T-helper 1 cell treated with Interleukin-12 subunit alpha and Interleukin-12 subunit beta and Interleukin-4 antibody, amounts not matched to agents 30 μg/mL and 1 μg/mL, for 36 hours (primary cell): ENCODE data around the gene LNX1.

Source experiments
- H3K27ac Mint-ChIP-seq: one replicate; pipeline ENCODE4 v1.8.0; 2021; ENCODE audit warnings: mild to moderate bottlenecking, mixed read lengths
- H3K27me3 Mint-ChIP-seq: one replicate; pipeline ENCODE4 v1.8.0; 2021; ENCODE audit warnings: low read depth, mixed read lengths
- H3K36me3 Mint-ChIP-seq: one replicate; pipeline ENCODE4 v1.8.0; 2021; ENCODE audit warnings: low read depth, mixed read lengths
- H3K4me1 Mint-ChIP-seq: one replicate; pipeline ENCODE4 v1.8.0; 2021; ENCODE audit warnings: low read depth, mixed read lengths
- H3K4me3 Mint-ChIP-seq: one replicate; pipeline ENCODE4 v1.8.0; 2021; ENCODE audit warnings: mild to moderate bottlenecking, moderate library complexity, mixed read lengths
- H3K9me3 Mint-ChIP-seq: one replicate; pipeline ENCODE4 v1.8.0; 2021; ENCODE audit warnings: mixed read lengths

The LNX1 gene

GRCh38 chr4:53592122-53592521 is 836 bp upstream of the LNX1 start:
- Mint-ChIP-seq H3K27ac (no peak overlapping the region), H3K9me3 (no peaks in the 10 kb centered on the region), H3K36me3 (no peaks in the 10 kb centered on the region), H3K4me1 (peaks cover 2% of the 10 kb centered on the region), H3K4me3 (no peak overlapping the region), H3K27me3 (peaks cover 36% of the 10 kb centered on the region)

DNA sequence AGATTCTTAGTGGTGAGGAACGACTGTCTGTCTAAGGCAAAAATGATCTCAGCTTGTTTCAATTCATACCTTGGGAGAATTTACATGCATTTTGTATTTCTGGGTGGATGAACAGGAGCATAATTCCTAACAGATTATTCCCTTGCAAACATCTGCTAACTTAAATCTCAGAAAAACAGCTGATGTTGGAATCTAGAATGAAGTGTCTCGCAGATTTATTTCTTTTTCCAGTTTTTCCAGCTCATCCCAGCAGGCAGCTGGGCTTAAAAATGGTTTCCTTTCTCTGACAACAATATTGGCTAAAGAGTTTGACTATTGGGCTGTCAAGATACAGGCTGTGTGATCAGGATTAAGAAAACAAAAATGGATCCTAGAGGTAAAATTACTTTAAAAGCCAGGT is 1.1 kb downstream of the LNX1 start:
- H3K27ac Mint-ChIP-seq, result no peak overlapping the region
- no peak overlapping the region for H3K4me3 Mint-ChIP-seq
- H3K9me3 Mint-ChIP-seq, result no peaks in the 10 kb centered on the region
- no peaks in the 10 kb centered on the region for H3K36me3 Mint-ChIP-seq
- H3K4me1 Mint-ChIP-seq, result peaks cover 2% of the 10 kb centered on the region
- H3K27me3 Mint-ChIP-seq, result peaks cover 29% of the 10 kb centered on the region

- Mint-ChIP-seq H3K9me3 (no peaks in the 10 kb centered on the region), H3K27me3 (peaks cover 29% of the 10 kb centered on the region), H3K4me1 (peaks cover 2% of the 10 kb centered on the region), H3K27ac (no peak overlapping the region), H3K36me3 (no peaks in the 10 kb centered on the region), H3K4me3 (no peak overlapping the region)
Measured at GRCh38 chr4:53589511-53589910, 1.8 kb downstream of the LNX1 start.

- Mint-ChIP-seq H3K36me3 (no peaks in the 10 kb centered on the region), H3K9me3 (no peaks in the 10 kb centered on the region), H3K27me3 (peaks cover 24% of the 10 kb centered on the region), H3K27ac (no peak overlapping the region), H3K4me3 (no peak overlapping the region), H3K4me1 (peaks cover 2% of the 10 kb centered on the region)
Measured at GRCh38 chr4:53587135-53587534, 4.2 kb downstream of the LNX1 start.

- Mint-ChIP-seq H3K27ac (no peak overlapping the region), H3K9me3 (no peaks in the 10 kb centered on the region), H3K27me3 (peaks cover 15% of the 10 kb centered on the region), H3K4me1 (no peaks in the 10 kb centered on the region), H3K36me3 (no peaks in the 10 kb centered on the region), H3K4me3 (no peak overlapping the region)
Measured at GRCh38 chr4:53586121-53586816, 5.0 kb downstream of the LNX1 start.

DNA sequence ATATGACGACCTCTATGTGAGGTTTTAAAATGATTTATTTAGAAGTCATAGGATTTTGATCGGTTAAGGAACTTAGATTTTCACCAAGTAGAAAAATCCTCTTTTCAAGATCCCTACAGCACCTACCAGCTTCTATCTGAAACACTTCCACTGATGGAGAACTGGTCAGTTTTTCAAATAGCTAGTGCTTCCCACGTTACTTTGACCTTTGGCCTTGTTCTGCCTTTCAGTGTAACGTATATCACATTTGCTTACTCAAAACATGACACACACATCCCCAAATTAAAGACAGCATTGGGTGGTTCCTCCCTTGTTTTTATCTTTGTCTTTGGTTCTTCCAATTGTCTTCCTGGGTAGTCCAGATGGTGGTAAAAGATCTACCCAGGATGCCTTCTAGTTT is 6.6 kb downstream of the LNX1 start:
- Mint-ChIP-seq H3K9me3 (no peaks in the 10 kb centered on the region), H3K4me1 (no peaks in the 10 kb centered on the region), H3K27ac (no peak overlapping the region), H3K36me3 (no peaks in the 10 kb centered on the region), H3K4me3 (no peak overlapping the region), H3K27me3 (no peaks in the 10 kb centered on the region)

- no peaks in the 10 kb centered on the region for H3K27me3 Mint-ChIP-seq
- no peak overlapping the region for H3K4me3 Mint-ChIP-seq
- no peaks in the 10 kb centered on the region for H3K9me3 Mint-ChIP-seq
- H3K27ac Mint-ChIP-seq, result no peak overlapping the region
- no peaks in the 10 kb centered on the region for H3K4me1 Mint-ChIP-seq
- no peaks in the 10 kb centered on the region for H3K36me3 Mint-ChIP-seq
Measured at GRCh38 chr4:53583513-53583912, 7.8 kb downstream of the LNX1 start.

- Mint-ChIP-seq H3K4me1 (no peaks in the 10 kb centered on the region), H3K36me3 (no peaks in the 10 kb centered on the region), H3K4me3 (no peak overlapping the region), H3K9me3 (no peaks in the 10 kb centered on the region), H3K27me3 (no peaks in the 10 kb centered on the region), H3K27ac (no peak overlapping the region)
Measured at GRCh38 chr4:53582194-53582593, 9.1 kb downstream of the LNX1 start.

- no peak overlapping the region for H3K27ac Mint-ChIP-seq
- H3K27me3 Mint-ChIP-seq, result no peaks in the 10 kb centered on the region
- no peaks in the 10 kb centered on the region for H3K4me1 Mint-ChIP-seq
- H3K36me3 Mint-ChIP-seq, result no peaks in the 10 kb centered on the region
- H3K4me3 Mint-ChIP-seq, result no peak overlapping the region
- no peaks in the 10 kb centered on the region for H3K9me3 Mint-ChIP-seq
Measured at GRCh38 chr4:53580274-53580673, 11.0 kb downstream of the LNX1 start.

DNA sequence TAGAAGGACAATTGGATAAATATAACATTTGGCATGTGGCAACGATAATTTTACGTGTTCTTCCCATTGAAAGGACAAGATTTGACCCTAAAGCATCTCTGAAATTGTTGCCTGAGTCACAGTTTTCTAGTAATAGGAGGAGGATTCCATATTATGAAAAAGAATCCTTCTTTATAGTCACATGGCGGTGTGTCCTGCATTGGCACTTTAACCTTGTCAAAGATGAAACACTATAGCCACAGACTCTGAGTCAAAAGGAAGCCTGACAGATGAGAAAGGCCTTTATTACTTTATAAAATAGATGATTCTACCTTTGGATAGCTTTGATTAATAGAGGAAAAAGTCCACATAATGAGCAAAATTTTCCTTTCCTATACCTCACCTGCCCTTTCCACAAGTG is 11.5 kb downstream of the LNX1 start:
- Mint-ChIP-seq H3K4me3 (no peak overlapping the region), H3K9me3 (no peaks in the 10 kb centered on the region), H3K27me3 (no peaks in the 10 kb centered on the region), H3K36me3 (no peaks in the 10 kb centered on the region), H3K27ac (no peak overlapping the region), H3K4me1 (no peaks in the 10 kb centered on the region)

DNA sequence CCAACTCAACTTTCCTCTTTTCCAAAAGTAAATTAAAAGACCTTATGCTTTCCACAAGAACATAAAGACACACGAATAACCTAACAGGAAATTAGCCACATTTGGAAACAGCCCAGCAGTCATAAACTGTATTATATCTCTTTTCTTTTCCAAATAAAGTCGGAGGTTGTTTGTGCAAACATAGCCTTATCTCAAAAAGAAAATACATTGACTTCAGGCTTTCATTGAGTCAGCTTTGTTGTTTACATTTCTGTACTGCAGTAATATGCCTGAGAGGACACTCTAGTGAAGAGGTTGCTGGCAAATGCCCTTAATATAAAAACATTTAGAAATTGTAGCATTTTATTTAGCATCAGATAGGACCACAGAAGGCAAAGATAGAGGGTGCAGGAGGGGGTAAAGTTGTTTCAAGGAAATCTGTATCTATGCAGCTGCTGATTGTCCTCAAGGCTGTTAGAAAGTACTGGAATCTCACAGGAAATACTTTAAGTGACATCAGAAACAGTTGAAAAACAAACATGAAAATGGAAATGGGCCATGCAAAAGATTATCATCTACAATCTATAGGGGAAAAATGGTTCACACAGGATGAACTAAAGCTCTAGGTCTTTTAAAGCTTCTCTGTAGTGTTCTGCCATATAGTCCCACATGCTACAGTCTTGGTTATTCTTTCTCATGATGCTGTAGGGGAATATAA is 14.5 kb downstream of the LNX1 start:
- no peaks in the 10 kb centered on the region for H3K9me3 Mint-ChIP-seq
- no peak overlapping the region for H3K4me3 Mint-ChIP-seq
- H3K4me1 Mint-ChIP-seq, result no peaks in the 10 kb centered on the region
- no peak overlapping the region for H3K27ac Mint-ChIP-seq
- no peaks in the 10 kb centered on the region for H3K27me3 Mint-ChIP-seq
- H3K36me3 Mint-ChIP-seq, result no peaks in the 10 kb centered on the region

DNA sequence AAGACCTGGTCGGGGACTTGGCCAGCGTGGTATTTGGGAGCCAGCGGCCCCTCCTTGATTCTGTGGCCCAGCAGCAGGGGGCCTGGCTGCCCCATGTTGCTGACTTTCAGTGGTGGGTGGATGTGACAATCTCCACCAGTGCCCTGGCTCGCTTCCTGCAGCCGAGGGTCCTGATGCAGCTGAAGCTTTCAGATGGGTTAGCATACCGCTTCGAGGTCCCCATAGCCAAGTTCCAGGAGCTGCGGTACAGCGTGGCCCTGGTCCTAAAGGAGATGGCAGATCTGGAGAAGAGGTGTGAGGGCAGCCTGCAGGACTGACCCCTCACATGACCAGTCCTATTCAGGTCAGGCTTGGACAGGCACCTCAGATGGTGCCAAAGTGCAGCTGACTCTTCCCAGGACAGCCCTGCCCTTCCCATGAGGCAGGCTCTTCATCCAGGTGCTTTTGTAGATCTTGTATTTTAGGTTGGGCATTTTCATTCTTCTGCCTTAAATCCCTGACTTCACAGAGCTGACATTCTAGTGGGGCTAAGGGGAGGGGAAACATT is 15.1 kb downstream of the LNX1 start:
- no peaks in the 10 kb centered on the region for H3K36me3 Mint-ChIP-seq
- no peak overlapping the region for H3K27ac Mint-ChIP-seq
- no peak overlapping the region for H3K4me3 Mint-ChIP-seq
- H3K27me3 Mint-ChIP-seq, result no peaks in the 10 kb centered on the region
- H3K9me3 Mint-ChIP-seq, result no peaks in the 10 kb centered on the region
- H3K4me1 Mint-ChIP-seq, result no peaks in the 10 kb centered on the region

DNA sequence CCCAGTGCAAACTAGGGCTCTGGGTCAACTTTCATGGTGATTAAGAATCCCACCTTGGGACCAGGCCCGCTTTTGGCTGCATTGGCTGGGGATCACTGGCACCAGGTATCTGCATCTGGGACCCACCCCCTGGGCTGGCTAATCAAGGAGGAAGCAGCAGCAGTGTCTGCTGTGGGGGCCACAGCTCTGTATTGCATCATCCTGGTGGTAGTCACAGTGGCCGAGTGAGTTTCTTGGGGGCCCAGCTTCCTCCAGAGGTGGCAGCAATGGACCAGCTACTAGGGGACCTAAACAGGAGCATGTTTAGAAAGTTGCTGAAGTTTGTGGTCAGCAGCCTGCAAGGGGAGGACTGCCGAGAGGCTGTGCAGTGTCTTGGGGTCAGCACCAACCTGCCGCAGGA is 15.7 kb downstream of the LNX1 start:
- Mint-ChIP-seq H3K4me3 (no peak overlapping the region), H3K4me1 (no peaks in the 10 kb centered on the region), H3K36me3 (no peaks in the 10 kb centered on the region), H3K27me3 (no peaks in the 10 kb centered on the region), H3K9me3 (no peaks in the 10 kb centered on the region), H3K27ac (no peak overlapping the region)

GRCh38 chr4:53574528-53574927 is 16.8 kb downstream of the LNX1 start:
- H3K4me1 Mint-ChIP-seq, result no peaks in the 10 kb centered on the region
- no peaks in the 10 kb centered on the region for H3K27me3 Mint-ChIP-seq
- no peak overlapping the region for H3K4me3 Mint-ChIP-seq
- no peaks in the 10 kb centered on the region for H3K9me3 Mint-ChIP-seq
- H3K27ac Mint-ChIP-seq, result no peak overlapping the region
- H3K36me3 Mint-ChIP-seq, result no peaks in the 10 kb centered on the region

GRCh38 chr4:53573696-53574095 is 17.6 kb downstream of the LNX1 start:
- Mint-ChIP-seq H3K4me3 (no peak overlapping the region), H3K27me3 (no peaks in the 10 kb centered on the region), H3K36me3 (no peaks in the 10 kb centered on the region), H3K9me3 (no peaks in the 10 kb centered on the region), H3K27ac (no peak overlapping the region), H3K4me1 (no peaks in the 10 kb centered on the region)
